Activated naive CD4-positive, alpha-beta T cell treated with anti-CD3 and anti-CD28 coated beads, Interleukin-2, amount 50 U/mL, for 72 hours (primary cell): ENCODE measurements around the gene FKBP2. TPM values are rescaled to one million over a fixed set of nuclear protein-coding genes. Genes with fewer than 3 reads are reported as not detected.
A peak's percentile ranks its signal among the peaks of the same experiment; 100 is the strongest.
"Not testable (repeated sequence)": the region's sequence is repeated elsewhere in the genome, so short reads cannot be mapped to it uniquely, and the experiment has no call there.

ENCODE experiments used
- ATAC-seq, 2 donors: fragments of 150-1000 bp; cut with Tn5 transposase; 2 replicates each; pipeline ENCODE4 v1.10.0; 2021; ENCODE audit warnings: mild to moderate bottlenecking in 2 of 2, moderate library complexity in 2 of 2
- DNase-seq, 2 donors: peaks; one replicate each; pipeline ENCODE4 v3.0.0; 2021 to 2022; ENCODE audit warnings: low spot score in 2 of 2
- H3K27ac Mint-ChIP-seq, 2 donors: one replicate each; pipeline ENCODE4 v1.8.0; 2022; ENCODE audit warnings: mild to moderate bottlenecking in 2 of 2, mixed read lengths in 2 of 2
- H3K36me3 Mint-ChIP-seq, 2 donors: one replicate each; pipeline ENCODE4 v1.8.0; 2022; ENCODE audit warnings: mixed read lengths in 2 of 2
- H3K9me3 Mint-ChIP-seq, 2 donors: one replicate each; pipeline ENCODE4 v1.8.0; 2022; ENCODE audit warnings: mixed read lengths in 2 of 2
- total RNA-seq, 2 donors: library from RNA; stranded (reverse); gene quantifications; one replicate each; pipeline ENCODE4 v1.2.3, GENCODE V29; 2022

FKBP2 gene
- total RNA-seq, 2 donors from 2014 or later: 27.7 to 36.0 TPM

DNA sequence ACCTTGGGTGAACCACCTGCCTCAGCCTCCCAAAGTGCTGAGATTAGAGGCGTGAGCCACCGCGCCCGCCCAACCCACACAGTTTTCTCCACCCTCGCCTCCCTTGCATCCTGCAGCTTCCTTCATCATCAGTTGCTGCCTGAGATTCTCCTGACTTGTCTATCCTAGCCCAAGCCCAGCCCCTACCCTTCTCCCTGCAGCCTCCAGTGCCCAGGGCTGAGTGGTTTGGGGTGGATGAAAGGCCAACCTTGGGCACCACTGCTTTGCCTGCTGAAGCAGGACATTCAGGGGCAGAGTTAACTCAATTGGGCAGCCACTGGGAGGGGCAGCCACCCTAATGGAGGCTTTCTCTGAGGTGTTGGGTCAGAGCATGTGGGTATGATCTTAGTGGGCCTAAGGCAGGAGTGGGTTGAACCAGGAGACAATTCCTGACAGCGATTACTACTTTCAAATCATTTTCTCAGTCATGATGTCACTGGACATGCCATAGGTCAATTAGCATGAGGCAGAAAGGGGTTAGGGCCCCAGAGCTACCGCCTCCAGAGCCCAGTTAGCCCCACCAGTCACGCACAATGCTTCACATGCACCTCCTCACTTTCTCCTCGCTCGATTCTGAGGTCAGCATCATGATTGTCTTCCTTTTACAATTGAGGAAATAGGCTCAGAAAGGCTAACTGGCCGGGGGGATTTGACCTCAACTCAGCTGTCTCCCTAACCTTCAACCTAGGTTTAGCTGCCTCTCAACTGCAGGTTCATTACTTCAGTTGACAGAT is 1.0 kb upstream of the FKBP2 start:
- DNase-seq: no peak
- Mint-ChIP-seq H3K36me3 (peaks cover 5 to 10% of the 10 kb centered on the region in 2 donors), H3K27ac (peak overlapping the region; percentile 96 to 97), H3K9me3 (no peaks in the 10 kb centered on the region)
- ATAC-seq: no peak

DNA sequence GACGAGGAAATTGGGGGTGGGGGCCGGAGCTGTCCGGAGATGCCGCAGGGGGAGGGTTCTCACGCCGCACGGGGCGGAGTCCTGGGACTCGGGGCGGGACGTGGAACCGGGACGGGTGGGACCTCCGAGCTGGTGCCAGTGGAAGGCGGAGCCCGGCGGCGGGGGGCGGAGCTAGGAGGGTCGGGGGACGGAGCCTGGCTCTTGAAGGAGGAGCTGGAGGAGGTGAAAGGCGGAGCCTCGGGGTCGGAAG is 271 bp downstream of the FKBP2 start:
- peak overlapping the region; percentile 96 to 97 for H3K27ac Mint-ChIP-seq
- ATAC-seq (peak; percentile 74 to 85), DNase-seq (peak; percentile 100)
- H3K36me3 Mint-ChIP-seq: peaks cover 11 to 16% of the 10 kb centered on the region in 2 donors
- H3K9me3 Mint-ChIP-seq: no peaks in the 10 kb centered on the region

DNA sequence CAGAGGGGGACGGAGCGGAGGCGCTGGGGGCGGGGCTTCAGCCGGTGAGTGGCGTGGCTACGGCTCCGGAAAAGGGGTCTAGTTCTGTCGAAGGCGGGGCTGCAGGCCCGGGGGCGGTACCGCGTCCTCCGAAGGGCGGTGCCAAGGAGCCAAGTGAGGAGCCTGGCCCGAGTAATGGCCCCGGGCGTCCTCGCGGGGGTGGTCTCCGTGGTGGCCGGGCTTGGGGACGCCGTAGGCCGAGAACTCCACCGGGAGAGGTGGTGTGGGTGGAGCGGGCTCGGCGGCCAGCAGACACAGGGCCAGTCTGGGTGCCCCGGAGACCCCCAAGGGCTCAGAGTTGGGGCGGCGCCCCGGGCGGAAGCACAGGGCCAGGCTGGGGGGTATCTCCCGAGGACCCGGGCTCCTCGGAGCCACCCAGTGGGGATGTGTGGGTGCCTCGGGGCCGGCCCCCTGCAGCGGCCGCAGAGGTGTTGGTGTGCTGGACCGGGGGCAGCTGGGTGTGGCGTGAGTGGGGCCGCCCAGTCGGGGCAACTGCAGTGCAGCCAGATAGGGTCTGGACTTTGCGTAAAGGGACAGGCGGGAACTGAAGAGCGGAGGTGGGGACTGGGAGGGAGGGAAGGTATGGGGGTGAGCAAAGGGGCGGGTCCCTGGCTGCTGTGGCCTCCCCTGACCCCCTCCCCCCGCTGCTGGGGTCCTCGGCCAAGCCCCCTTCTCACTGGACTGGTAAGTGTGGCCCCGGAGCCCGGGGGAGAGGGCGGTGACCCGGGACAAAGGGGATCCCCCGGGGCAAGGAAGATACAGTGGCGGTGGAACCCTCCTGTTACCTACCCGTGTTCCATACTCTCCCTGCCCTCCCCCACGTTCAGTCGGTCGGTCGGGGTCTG is 838 bp downstream of the FKBP2 start:
- Mint-ChIP-seq H3K36me3 (peaks cover 11 to 16% of the 10 kb centered on the region in 2 donors), H3K9me3 (no peaks in the 10 kb centered on the region), H3K27ac (peak overlapping the region; percentile 96 to 97)
- ATAC-seq (peak; percentile 2 to 10), DNase-seq (peak in 1 of 2 donors; percentile 40)

DNA sequence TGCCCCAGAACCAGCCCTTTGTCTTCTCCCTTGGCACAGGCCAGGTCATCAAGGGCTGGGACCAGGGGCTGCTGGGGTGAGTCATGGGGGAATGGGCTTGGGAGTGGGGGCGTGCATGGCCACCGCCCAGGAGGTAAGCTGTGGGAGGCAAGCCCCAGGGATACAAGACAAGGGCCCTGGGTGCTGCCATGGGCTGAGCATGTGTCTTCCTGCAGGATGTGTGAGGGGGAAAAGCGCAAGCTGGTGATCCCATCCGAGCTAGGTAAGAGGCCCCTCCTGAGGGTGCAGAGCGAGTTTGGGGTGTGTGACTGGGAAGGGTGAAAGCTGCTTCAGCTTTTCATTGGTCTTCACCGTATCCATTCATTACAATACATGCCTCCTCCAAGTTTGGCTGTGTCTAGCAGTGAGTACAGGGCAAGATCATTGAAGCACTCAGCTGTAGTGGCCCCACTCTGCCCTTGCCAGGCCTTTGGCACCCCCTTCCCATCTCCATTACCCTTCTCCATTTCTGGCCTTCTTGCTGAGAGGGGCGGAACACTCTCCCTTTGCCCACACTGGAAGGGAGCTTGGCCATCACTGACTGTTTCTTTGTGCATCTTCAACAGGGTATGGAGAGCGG is 2.5 kb downstream of the FKBP2 start:
- Mint-ChIP-seq H3K36me3 (peaks cover 11 to 16% of the 10 kb centered on the region in 2 donors), H3K27ac (peak overlapping the region; percentile 32 to 60)
- no peak for ATAC-seq

DNA sequence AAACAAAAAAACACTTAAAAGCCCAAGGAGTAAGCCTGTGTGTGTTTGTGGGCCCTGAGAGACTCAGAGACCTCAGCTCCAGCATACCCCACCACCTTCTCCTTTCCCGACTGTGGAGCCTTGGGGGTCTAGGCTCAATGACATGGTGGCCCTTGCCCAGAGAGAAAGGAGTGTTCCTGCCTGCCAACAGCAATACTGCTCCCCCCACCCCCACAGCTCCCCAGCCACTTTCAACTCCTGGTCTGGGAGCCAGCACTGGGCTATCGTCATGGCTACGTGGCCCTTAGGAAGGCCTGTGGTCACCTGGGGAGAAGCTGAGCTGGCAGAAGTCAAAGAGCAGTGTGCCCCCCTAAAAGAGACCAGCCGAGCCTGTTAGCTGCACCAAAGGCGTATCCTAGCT is 3.2 kb downstream of the FKBP2 start:
- Mint-ChIP-seq H3K36me3 (peaks cover 11 to 16% of the 10 kb centered on the region in 2 donors), H3K27ac (peak overlapping the region; percentile 29 to 32), H3K9me3 (no peaks in the 10 kb centered on the region)
- ATAC-seq: no peak
- no peak for DNase-seq

More for the DNA sequence above, 2.5 kb downstream of the FKBP2 start:
- H3K9me3 Mint-ChIP-seq: no peaks in the 10 kb centered on the region
- DNase-seq: no peak

DNA sequence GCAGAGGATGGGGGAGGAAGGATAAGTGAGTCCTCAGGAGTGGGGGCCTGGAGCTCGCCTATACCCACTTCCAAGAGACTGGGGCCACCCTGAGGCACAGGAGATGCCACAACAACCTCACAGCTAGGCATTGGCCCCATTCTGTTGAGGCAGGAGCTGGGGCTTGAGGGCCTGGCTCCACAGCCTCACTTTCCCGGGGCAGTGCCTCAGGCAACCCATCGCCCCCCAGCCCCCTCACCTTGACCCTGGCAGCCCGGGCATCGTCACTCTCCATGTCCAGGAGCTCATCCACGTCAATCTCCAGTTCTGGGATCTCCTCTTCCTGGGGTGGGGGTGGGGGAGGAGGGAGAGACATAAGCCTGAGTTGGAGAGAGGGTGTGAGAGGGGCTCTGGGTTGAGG is 4.1 kb downstream of the FKBP2 start:
- Mint-ChIP-seq H3K9me3 (no peaks in the 10 kb centered on the region), H3K27ac (peak overlapping the region in 1 of 2 donors; percentile 93), H3K36me3 (peaks cover 11 to 16% of the 10 kb centered on the region in 2 donors)
- ATAC-seq (no peak), DNase-seq (no peak)

DNA sequence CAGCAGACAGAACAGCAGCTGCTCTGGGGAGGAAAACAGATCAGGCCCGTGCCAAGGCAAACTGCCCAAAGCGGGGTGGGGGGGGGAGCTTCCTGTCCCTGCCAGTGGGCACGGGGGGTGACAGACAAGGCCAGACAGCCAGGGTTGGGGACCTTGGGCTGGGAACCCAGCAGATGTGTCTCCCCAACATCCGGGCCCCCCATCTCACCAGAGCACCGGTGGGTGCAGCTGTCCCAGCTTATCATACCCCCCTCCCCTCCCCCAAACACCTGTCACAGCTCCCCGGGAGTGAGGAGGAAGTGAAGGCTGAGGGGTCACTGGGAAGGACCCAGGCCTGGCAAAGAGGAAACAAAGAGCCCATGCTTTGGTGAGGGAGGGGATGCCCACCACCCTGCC is 4.5 kb downstream of the FKBP2 start:
- no peak for DNase-seq
- ATAC-seq: no peak
- peaks cover 7 to 16% of the 10 kb centered on the region in 2 donors for H3K36me3 Mint-ChIP-seq
- peak overlapping the region; percentile 91 to 93 for H3K27ac Mint-ChIP-seq
- no peaks in the 10 kb centered on the region for H3K9me3 Mint-ChIP-seq

DNA sequence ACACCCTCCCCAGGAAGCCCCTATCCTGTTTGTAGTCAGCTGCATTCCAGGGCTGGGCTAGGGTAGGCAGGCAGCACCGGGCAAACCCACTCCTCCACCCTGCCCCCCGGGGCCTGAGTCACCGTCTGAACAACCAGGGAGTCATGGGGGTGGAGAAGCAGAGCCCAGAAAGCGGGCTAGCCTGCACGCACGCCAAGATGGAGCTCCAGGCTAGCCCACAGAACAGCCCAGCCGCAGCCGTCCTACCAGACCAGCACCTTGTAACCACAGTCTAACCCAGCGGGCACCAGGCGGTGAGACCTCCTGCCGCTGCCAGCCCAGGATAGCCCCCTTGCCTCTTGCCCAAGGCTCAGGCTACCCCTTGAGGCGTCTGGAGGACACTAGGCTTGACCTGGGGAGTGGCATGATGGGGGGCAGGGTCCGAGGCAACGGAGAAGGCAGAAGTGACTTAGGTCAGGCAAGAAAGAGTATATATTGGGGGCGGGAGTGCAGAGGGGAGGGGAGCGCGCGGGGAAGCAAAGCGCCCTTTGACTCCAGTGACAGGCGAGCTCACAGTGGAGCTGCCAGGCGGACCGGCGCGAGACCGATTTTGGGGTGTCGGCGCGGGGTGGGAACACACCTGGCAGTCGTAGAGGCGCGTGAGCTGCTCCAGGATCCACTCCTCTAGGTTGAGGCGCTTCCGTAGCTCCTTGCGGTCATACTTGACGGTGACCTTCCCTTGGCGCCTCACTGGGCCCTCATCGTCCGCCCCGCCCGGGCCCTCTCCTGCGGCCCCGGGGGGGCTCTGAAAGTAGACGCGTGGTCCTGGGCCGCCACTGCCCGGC is 5.1 kb downstream of the FKBP2 start:
- ATAC-seq: peak in 1 of 2 donors; percentile 55
- DNase-seq: peak; percentile 72 to 87
- Mint-ChIP-seq H3K27ac (peak overlapping the region; percentile 91 to 93), H3K9me3 (no peaks in the 10 kb centered on the region), H3K36me3 (peaks cover 6 to 16% of the 10 kb centered on the region in 2 donors)

DNA sequence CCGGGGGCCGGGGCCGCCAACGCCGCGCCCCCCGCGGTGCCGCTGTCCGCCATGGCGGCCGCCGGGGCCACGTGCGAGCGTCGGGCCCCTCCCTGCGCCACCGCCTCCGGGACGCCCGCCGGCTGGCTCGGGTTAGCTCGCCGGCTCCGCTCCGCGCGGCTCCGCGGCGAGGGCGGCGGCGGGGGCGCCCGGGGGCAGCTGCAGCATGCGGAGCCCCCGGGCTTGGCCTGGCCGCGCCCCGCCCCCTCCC is 5.7 kb downstream of the FKBP2 start:
- peak overlapping the region in 1 of 2 donors; percentile 93 for H3K27ac Mint-ChIP-seq
- not testable (repeated sequence) for DNase-seq, H3K9me3 Mint-ChIP-seq
- peak; percentile 3 to 29 for ATAC-seq
- H3K36me3 Mint-ChIP-seq: peaks cover 6 to 16% of the 10 kb centered on the region in 2 donors

DNA sequence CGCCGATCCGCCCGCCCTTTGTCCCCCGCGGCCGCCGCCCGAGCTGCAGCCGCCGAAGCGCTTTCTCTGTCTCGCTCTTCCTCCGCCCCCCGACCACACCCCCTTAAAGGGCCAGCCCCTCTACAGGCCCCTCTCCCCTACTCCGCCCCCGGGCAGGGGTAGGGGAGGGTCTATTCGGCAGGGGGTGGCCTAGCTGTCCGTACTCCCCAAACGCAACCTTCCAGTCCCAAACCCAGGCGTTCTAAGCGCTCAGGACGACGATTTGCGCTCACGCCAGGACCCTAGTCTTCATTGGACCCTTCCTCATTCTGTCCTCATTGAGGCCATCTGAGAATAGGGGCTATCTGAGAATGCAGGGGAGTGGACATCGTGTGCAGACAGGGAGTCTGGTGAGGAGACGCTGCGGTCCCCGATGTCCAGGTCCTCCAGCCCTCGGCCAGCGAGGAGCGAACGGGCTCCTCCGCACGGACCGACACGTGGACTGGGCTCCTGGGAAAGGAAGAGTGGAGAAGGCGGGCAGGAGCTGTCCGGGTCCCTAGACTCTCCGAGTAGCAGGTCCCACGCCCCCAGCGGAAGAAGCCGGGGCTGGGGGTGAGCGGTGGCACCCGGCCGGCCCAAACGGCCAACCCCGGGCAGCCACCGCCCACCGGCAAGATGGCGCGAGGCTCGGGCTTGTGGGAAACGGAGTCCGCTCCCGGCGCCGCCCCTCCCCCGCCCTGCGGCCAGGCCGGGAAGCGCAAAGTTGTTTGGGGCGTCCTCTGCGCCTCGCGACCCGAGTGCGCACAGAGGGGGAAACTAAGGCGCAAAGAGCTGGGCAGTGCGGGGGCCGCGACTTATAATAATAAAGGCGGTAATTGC is 6.2 kb downstream of the FKBP2 start, which contains the start of gene PPP1R14B:
Gene PPP1R14B (minus strand): TSS at position 73 of the 858 bp plus-strand sequence. CDS start 270 bp downstream, outside the sequence.
- H3K9me3 Mint-ChIP-seq: no peaks in the 10 kb centered on the region
- DNase-seq: peak; percentile 74 to 82
- H3K27ac Mint-ChIP-seq: peak within 1 kb of the TSS; percentile 91 to 93
- H3K36me3 Mint-ChIP-seq: peaks cover 6 to 16% of the 10 kb centered on the region in 2 donors
- peak; percentile 39 to 73 for ATAC-seq

DNA sequence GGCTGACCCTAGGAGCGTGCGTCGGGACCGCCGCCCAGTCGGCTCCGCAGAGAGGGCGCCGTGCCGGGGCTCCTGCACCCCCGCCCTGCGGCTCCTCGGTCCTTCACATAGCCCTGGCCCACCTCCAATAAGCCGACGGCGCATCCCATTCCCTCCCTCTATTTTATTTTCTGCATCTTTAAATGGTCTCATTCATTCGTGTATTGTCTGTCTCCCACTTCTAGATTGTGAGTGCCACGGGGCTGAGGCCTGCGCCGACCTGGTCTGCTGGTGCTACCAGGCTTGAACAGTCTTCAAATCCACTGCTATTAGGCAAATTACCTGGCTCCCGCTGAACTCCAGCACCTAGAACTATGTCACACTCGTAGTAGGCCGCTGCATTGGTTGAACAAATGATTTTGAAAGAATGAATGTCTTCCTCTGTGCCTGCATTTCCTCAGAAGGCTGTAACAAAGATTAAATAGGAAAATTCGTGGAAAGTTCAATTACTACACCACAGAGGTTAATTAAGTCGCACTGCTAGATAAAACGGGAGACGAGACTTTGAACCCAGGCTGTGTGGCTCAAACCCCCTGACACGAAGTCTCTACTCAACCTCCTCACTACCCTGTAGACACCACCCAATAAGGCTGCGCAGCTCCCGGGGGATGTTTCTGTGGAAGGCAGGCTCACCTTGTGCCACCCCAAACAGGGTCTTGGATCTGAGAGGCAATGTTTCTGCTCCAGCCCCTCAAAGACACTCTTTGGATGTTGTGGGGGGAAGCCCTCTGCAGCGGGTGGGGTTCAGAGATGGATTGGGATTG is 7.0 kb downstream of the FKBP2 start:
- peaks cover 6 to 16% of the 10 kb centered on the region in 2 donors for H3K36me3 Mint-ChIP-seq

DNA sequence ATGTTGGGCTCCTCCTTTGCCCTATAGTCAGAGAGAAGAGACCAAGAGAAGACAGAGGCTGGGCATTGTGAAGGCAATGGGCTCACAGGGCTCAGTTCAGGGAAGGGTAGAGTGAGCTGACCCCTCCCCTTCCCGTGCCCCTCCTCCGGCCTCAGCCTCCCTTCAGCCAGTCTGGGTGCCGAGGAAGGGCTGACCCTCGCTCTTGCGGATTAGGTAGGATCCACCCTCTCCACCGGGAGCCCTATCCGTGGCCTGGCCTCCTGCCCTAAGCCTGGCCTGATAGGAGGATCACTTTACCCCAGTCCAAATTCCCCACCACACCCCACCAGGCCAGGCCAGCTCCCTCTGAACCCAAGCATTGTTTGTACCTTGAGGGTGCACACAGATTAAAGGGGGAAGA is 7.7 kb downstream of the FKBP2 start:
- Mint-ChIP-seq H3K9me3 (no peaks in the 10 kb centered on the region), H3K27ac (no peak overlapping the region), H3K36me3 (peaks cover 6 to 9% of the 10 kb centered on the region in 2 donors)
- ATAC-seq: no peak
- no peak for DNase-seq

More for the DNA sequence above, 7.0 kb downstream of the FKBP2 start:
- H3K27ac Mint-ChIP-seq: peak overlapping the region in 1 of 2 donors; percentile 65
- DNase-seq (no peak), ATAC-seq (no peak)
- H3K9me3 Mint-ChIP-seq: no peaks in the 10 kb centered on the region

DNA sequence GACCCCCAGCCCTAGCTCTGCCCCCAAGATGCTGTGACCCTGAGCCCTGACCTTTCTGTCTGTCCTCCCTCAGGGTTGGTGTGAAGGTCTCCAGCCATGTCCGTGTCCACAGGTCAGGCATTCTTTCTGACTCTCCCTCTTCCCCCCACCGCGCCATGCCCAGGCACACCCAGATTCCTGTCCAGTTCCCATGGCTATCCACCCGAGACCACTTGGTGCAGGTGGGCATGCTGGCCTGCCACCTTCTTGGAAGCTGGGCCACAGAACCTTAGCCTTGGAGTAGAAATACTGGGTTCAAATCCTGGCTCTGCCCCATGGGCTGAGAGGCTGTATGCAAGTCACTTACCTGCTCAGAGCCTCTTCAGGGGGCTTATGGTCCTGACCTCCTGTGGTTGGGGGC is 8.1 kb downstream of the FKBP2 start:
- ATAC-seq (no peak), DNase-seq (no peak)
- Mint-ChIP-seq H3K36me3 (peaks cover 6% of the 10 kb centered on the region in 2 donors), H3K9me3 (no peaks in the 10 kb centered on the region), H3K27ac (no peak overlapping the region)

DNA sequence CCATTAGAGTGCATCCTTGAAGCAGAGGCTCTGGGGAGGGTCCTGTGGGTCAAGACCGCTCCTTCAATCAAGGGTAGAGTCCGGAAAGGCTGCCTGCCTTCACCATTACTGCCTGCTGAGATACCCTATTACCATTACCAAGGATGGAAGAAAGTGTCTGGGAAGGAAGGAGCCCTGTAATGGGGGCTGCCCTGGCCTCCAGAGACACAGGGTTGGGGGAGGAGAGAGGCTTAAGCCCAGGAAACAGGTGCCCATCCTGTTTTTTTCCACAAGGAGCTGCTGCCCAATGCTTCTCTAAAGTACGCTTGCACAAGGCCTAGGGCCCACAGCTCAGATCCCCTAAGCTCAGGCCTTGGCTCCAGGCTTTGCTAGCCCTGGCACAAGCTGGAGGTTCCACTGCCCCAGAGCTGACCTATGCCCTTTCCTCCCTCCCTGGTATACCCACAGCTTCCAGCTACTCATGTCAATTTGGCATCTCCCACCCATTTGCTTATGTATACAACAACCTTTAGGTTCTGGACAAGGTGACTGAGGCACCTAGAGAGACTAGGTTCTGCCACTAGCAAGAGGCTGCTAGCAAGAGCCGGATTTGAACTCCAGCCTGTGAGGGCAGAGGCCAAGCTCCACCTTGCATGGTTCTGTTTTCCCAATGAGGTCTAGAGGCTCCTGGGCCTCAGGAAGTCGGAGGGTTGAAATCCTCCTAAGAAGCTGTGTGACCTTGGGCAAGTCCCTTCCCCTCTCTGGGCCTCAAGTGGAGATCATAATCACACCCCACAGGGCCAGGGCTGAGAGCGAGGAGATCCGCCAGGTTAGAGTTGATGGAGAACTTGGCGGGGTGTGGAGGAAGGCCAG is 8.9 kb downstream of the FKBP2 start:
- Mint-ChIP-seq H3K27ac (no peak overlapping the region), H3K9me3 (no peaks in the 10 kb centered on the region), H3K36me3 (peaks cover 6% of the 10 kb centered on the region in 2 donors)
- no peak for ATAC-seq
- no peak for DNase-seq
